Amniotic stem cell (primary cell): ENCODE data around the gene PPFIA1.
"Not testable (repeated sequence)": the region's sequence is repeated elsewhere in the genome, so short reads cannot be mapped to it uniquely, and the experiment has no call there.

Source experiments
- DNase-seq: peaks from one replicate; lab custom pipeline; 2025; lab: John Stamatoyannopoulos, UW

Gene PPFIA1

DNA sequence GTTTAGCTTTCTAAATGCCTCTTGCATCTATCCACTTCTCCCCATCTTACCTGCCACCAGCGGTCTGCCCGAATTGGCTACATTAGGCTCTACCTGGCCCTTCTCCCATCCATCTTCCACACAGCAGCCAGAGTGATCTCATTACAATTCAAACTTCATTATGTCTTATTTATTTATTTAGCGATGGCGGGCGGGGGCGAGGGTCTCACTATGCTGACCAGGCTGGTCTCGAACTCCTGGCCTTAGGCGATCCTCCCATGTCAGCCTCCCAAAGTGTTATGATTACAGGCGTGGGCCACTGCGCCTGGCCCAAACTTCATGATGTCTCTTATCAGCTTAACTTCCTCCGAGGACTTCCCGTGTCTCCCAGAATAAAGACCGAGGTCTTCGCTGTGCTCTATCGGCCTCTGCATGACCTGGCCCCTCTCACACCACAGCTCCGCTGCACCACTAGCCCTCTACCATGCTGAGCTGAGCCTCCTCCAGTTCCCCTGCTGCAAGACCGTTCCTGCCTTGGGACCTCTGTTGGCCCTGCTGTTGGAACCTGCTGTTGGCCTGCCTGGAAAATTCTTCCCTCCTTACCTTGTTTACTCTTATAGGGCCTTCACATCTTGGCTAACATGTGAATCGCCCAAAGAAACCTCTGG is 127.0 kb downstream of the PPFIA1 start:
- DNase-seq: no peak

- DNase-seq: peak; percentile 63
Measured at GRCh38 chr11:70397983-70398833, 127.7 kb downstream of the PPFIA1 start, which contains the start of gene CTTN. Gene CTTN (plus strand): TSS chr11:70398529. CDS start chr11:70407298, 8,769 bp downstream.

DNA sequence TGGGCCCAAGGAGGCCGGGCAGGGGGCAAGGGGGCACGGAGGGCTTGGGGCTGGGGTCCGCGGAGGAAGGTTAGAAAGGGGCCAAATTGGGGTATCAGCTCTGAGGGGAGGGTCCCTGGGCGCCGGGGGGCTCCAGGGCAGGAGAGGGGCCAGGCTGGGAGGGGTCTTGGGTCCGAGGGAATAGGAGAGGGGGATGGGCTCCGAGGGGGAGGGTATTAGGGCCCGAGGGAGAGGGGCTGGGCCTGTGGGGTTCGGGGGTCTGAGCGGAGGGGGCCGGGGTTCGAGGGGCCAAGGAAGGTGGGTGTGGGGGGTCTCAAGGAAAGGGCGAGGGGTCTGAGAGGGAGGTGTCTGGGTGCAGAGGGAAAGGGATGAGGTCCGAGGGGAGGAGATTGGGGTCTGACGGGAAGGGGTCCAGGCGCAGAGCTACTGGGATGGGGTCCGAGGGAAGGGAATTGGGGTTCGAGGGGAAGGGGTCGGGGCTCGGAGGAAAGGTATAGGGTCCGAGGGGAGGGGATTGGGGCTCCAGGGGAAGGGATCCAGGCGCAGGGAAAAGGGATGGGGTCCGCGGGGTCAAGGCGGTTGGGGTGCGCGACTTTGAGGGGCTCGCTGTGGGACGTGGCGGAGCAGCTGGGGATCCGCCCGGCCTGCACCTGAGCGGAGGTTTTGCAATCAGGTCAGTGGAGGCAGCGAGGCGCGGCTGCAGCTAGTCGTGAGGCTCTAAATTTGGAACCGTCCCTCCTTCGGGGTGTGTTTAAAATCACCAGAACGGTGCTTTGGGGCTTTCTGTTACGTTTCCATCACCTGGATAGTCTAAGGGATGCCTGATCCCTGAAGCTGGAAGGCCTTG is 128.6 kb downstream of the PPFIA1 start:
- no peak for DNase-seq

GRCh38 chr11:70399681-70400112 is 129.2 kb downstream of the PPFIA1 start:
- peak; percentile 92 for DNase-seq

DNA sequence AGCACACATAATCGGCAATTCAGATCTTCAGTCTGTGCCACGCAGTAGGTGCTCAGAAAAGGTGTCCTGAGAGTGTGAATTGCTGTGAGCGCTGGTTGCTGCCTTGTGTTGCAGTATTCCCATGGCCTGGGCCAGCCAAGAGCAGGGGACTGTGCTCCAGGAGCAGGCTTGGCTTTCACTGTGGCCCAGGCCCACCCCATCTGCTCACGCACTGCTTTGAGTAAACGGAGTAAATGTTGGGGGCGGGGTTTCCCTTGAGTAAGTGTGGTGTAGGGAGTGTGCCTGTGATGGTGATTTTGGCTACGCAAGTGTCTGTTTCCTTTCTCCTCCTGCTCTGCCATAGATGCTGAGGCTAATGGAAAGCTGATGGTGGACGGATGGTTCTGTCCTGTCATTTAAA is 130.2 kb downstream of the PPFIA1 start:
- DNase-seq: no peak

- no peak for DNase-seq
Measured at GRCh38 chr11:70402016-70402415, 131.5 kb downstream of the PPFIA1 start.

GRCh38 chr11:70402685-70403084 is 132.2 kb downstream of the PPFIA1 start:
- DNase-seq: no peak

- DNase-seq: no peak
Measured at GRCh38 chr11:70404244-70404643, 133.8 kb downstream of the PPFIA1 start.

DNA sequence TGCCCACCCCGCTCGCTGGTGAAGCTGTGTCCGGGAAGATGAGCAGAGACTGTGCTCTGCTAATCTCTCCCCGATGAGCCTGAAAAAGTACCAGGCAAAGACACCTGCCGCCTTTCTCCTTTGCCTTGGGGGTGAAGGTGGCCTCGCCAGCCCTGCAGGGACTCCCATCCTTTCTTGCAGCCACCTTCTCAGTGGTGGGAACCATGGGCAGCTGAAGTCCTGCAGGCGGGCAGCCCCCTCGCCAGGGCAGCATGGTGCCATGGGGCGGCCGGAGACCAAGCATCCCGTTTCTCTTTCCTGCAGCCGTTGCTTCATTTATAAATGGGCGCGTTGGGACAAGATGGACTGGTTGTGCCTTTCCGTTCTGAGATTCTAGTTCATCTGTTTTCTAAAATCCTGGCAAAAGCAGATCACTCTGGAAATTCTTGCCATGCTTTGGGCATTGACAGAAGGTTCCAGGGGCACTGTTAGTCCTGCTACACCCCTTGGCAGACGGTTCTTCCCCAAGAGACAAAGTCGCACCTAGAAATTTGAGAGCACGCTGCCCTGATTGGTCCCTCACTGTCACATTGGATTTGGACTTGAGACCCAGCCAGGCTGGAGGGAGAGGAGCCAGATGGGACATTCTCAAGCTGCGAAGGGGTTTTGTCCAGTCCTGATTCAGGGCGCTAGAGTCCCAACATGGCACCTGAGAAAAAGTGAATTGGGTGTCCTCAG is 135.3 kb downstream of the PPFIA1 start:
- DNase-seq: no peak

GRCh38 chr11:70407121-70407520 is 136.6 kb downstream of the PPFIA1 start:
- no peak for DNase-seq

DNA sequence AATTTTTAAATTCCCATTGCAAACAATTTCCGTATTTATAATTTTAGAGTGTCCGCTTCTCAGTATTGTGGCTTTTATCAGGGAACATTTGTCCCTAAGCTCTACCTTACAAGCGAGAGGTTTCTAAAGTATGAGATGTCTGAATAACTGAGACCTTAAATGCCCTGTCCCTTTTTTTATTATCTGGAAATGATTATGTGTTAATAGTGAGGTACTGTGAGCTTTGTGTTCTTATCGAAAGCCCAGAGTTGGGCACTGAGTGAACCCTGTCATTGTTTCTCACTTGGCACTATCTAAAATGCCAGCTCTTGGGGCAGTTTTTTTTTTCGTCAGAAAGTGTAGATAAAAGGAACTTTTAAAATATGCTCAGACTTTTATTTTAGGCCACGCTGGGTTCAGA is 137.3 kb downstream of the PPFIA1 start:
- no peak for DNase-seq

GRCh38 chr11:70408326-70408725 is 137.8 kb downstream of the PPFIA1 start:
- not testable (repeated sequence) for DNase-seq

DNA sequence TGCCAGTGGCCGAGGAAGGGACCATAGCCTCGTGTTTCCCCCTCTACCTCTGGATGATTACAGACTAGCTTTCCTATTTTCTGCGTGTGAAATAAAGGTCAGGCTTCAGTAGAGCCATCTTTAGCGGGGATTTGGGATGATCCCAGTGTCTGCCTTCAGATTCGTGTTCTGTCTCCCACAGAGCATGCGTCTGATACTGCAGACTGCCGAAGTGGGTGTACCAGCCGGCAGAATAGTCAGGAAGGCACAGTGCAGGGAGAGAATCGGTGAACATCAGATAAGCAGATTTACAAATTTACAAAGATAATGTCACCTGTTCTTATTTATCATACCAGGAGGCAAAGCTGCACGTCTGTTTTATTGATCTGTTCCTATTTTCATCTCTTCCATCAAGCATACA is 138.9 kb downstream of the PPFIA1 start:
- DNase-seq: no peak

GRCh38 chr11:70409871-70410270 is 139.4 kb downstream of the PPFIA1 start:
- no peak for DNase-seq

GRCh38 chr11:70410276-70411205 is 140.1 kb downstream of the PPFIA1 start:
- no peak for DNase-seq

DNA sequence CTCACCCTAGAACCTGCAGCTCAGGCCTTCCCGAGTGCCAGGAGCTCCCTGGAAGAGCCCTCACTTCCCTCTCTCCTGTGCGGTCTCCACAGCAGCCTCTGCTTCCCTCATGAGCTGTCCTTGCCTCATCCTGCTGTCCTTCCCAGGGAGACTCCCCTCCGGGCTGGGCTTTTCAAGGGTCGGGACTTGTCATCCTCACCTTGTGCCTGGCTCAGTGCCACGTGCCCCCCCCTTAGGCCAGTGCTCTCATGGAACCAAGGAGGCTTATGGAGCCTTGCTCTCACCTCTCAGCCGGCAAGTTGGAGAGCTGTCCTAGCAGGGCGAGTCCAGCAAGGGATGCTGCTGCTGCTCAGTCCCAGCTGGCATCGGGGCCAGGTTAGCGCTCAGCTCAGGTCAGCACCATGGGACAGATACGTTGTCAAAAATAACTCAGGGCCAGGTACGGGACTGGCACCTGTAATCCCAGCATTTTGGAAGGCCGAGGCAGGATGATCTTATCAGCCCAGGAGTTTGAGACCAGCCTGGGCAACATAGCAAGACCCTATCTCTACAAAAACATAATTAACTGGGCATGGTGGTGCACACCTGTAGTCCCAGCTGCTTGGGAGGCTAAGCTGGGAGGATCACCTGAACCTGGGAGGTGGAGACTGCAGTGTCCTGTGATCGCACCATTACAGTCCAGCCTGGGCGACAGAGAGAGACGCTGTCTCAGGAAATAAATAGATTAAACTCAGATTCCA is 141.4 kb downstream of the PPFIA1 start:
- DNase-seq: no peak

DNA sequence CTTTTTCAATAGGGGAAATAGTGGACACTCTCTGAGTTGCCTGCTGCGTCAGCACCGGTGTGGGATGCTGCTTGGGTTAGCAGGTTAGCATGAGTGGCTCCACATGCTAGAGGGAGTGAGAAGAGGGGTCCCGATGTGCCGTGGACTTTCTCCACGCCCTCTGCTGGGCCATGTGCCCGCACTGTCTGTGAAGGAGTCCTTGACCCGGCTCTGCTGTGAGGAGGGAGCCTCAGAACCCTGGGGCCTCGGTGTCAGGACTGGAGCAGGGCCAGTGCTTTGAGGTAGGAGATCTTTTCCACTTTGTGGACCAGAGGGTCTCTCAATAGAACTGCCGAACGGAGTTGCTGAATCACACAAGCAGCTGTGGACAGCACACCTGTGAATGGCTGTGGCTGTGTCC is 142.7 kb downstream of the PPFIA1 start:
- DNase-seq: no peak

- no peak for DNase-seq
Measured at GRCh38 chr11:70414341-70415100, 144.0 kb downstream of the PPFIA1 start.

DNA sequence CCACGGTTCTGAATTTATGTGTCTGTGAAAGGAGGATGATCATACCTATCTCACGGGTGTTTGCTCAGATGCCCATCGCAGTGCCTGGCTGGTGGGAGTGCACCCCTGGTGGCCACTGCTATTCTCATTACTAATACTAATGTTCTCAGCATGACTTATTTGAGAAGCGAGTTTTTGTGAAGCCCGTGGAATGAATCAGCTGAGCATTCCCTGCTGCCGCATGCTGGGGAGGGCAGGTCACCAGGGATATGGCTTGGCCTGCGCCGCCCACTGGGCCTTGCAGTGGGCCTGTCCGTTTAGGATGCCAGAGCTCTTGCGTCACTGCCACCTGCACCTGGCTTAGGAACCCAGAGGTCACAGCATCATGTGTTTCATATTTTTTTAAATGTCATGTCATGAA is 144.7 kb downstream of the PPFIA1 start:
- DNase-seq: peak; percentile 88
